ENCODE data around the gene PDSS2.

- TF ChIP-seq CTCF (optimal IDR thresholded peaks at IDR 0.05 in 1 of 3, IDR thresholded peaks at IDR 0.05 in 1 of 3, conservative IDR thresholded peaks at IDR 0.05 in 1 of 3; ENCODE audit: extremely low read depth in 1 of 3, insufficient read depth in 2 of 3, low read length in 3 of 3) (no peak), EZH2 (IDR thresholded peaks at IDR 0.05; ENCODE audit: low read length) (no peak)
Observed at GRCh38 chr6:107103082-107103481, 356.3 kb downstream of the PDSS2 start.

All from keratinocyte (primary cell).